ENCODE measurements around the gene DENND1A. TPM values are rescaled to one million over a fixed set of nuclear protein-coding genes. Genes with fewer than 3 reads are reported as not detected.

DENND1A gene
- total RNA-seq, 1 experiment from 2014 or later, result 13.0 TPM

DNA sequence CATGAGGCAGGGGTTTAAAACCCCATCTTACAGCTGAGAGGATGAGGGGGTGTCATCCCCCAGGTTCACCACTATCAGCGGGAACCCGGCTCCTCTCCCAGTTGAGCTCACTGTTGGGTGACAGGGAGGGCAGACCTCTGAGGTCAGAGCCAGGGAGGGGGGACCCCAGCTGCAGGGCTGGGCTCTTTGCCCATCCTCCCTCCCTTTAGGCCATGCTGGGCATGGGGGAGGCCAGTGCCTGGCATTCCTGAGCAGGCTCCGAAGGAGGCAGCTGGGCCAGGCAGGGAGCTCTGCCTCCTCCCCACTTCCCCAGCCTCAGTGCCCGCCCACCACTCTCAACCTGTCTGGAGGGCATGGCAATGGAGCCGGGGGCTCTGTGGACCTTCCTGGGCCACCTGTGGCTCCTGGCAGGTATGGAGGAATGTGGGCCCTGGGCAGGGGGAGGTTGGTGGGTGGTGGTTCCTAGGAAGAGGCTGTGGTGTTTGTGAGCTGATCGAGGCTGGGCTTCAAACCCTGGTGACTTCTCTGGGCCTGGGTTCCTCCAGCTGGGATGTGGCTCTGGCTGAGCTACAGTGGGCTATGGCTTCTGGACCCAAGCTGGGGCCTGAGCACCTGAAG is 561.3 kb downstream of the DENND1A start:
- TF ChIP-seq, protein P1, sequence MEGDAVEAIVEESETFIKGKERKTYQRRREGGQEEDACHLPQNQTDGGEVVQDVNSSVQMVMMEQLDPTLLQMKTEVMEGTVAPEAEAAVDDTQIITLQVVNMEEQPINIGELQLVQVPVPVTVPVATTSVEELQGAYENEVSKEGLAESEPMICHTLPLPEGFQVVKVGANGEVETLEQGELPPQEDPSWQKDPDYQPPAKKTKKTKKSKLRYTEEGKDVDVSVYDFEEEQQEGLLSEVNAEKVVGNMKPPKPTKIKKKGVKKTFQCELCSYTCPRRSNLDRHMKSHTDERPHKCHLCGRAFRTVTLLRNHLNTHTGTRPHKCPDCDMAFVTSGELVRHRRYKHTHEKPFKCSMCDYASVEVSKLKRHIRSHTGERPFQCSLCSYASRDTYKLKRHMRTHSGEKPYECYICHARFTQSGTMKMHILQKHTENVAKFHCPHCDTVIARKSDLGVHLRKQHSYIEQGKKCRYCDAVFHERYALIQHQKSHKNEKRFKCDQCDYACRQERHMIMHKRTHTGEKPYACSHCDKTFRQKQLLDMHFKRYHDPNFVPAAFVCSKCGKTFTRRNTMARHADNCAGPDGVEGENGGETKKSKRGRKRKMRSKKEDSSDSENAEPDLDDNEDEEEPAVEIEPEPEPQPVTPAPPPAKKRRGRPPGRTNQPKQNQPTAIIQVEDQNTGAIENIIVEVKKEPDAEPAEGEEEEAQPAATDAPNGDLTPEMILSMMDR (IDR thresholded peaks at IDR 0.05; ENCODE audit: unreplicated experiment), result no peak
- Mint-ChIP-seq H3K27ac (ENCODE audit: unreplicated experiment) (no peak overlapping the region), H3K9me3 (ENCODE audit: low read depth, unreplicated experiment) (no peaks in the 10 kb centered on the region), H3K36me3 (ENCODE audit: insufficient read depth, unreplicated experiment) (peaks cover 4% of the 10 kb centered on the region), H3K27me3 (ENCODE audit: unreplicated experiment) (peaks cover 77% of the 10 kb centered on the region), H3K4me3 (ENCODE audit: low read depth, unreplicated experiment) (no peak overlapping the region), H3K4me1 (ENCODE audit: low read depth, unreplicated experiment) (no peaks in the 10 kb centered on the region)
- BruUV-seq (replicated peaks), result no TSS peak
- intact Hi-C loops (cut with micrococcal nuclease; ENCODE audit: unreplicated experiment), result no loop called here
- CTCF ChIA-PET, result no interaction called here
- no peak for DNase-seq

DNA sequence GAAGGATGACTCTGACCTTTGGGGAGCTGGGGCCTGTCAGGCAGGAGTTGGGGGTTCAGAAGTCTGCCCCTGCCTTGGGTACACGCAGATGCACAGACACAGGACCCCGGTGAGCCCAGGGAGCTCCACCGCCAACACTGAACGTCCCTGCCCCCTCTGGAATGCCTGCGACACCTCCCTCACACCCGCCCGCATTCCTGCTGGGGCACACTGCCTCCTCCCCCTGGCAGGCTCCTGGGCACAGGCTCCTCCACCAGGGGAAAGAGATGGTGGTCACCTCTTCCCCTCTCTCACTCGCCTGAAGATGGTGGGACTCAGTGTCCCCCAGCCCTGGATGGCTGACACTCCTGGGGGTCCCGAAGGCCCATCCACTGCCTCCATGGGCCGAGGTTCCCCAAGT is 561.9 kb downstream of the DENND1A start:
- Mint-ChIP-seq H3K27me3 (ENCODE audit: unreplicated experiment) (peaks cover 79% of the 10 kb centered on the region), H3K27ac (ENCODE audit: unreplicated experiment) (no peak overlapping the region), H3K36me3 (ENCODE audit: insufficient read depth, unreplicated experiment) (peaks cover 4% of the 10 kb centered on the region), H3K4me3 (ENCODE audit: low read depth, unreplicated experiment) (no peak overlapping the region), H3K9me3 (ENCODE audit: low read depth, unreplicated experiment) (no peaks in the 10 kb centered on the region), H3K4me1 (ENCODE audit: low read depth, unreplicated experiment) (no peaks in the 10 kb centered on the region)
- intact Hi-C loops (cut with micrococcal nuclease; ENCODE audit: unreplicated experiment), result no loop called here
- TF ChIP-seq, protein P1 (IDR thresholded peaks at IDR 0.05; ENCODE audit: unreplicated experiment), result no peak
- no peak for DNase-seq
- BruUV-seq (replicated peaks), result no TSS peak
- CTCF ChIA-PET, result no interaction called here

DNA sequence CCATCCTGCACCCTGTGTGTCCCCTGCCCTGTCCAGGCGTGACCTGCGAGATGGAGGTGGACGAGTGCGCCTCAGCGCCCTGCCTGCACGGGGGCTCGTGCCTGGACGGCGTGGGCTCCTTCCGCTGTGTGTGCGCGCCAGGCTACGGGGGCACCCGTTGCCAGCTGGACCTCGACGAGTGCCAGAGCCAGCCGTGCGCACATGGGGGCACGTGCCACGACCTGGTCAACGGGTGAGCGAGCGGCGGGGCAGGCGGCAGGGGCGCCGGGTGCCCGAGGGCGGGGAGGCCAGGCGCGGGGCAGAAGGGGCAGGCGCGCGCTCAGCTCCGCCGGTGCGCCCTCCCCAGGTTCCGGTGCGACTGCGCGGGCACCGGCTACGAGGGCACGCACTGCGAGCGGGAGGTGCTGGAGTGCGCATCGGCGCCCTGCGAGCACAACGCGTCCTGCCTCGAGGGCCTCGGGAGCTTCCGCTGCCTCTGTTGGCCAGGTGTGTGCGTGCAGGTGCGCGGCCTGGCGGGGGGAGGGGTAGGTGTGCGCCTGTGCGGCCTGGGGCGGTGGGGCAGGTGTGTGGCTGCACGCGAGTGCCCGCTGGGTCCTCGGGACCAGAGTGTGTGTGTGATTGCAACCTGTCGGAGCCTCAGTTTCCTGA is 563.9 kb downstream of the DENND1A start:
- CTCF ChIA-PET, result no interaction called here
- no peak overlapping the region for H3K4me3 Mint-ChIP-seq (ENCODE audit: low read depth, unreplicated experiment)
- no peak for DNase-seq
- TF ChIP-seq, protein P1 (IDR thresholded peaks at IDR 0.05; ENCODE audit: unreplicated experiment), result no peak
- H3K27me3 Mint-ChIP-seq (ENCODE audit: unreplicated experiment), result peaks cover 73% of the 10 kb centered on the region
- no peak overlapping the region for H3K27ac Mint-ChIP-seq (ENCODE audit: unreplicated experiment)
- BruUV-seq (replicated peaks), result no TSS peak
- intact Hi-C loops (cut with micrococcal nuclease; ENCODE audit: unreplicated experiment), result no loop called here
- no peaks in the 10 kb centered on the region for H3K9me3 Mint-ChIP-seq (ENCODE audit: low read depth, unreplicated experiment)
- no peaks in the 10 kb centered on the region for H3K36me3 Mint-ChIP-seq (ENCODE audit: insufficient read depth, unreplicated experiment)
- no peaks in the 10 kb centered on the region for H3K4me1 Mint-ChIP-seq (ENCODE audit: low read depth, unreplicated experiment)

DNA sequence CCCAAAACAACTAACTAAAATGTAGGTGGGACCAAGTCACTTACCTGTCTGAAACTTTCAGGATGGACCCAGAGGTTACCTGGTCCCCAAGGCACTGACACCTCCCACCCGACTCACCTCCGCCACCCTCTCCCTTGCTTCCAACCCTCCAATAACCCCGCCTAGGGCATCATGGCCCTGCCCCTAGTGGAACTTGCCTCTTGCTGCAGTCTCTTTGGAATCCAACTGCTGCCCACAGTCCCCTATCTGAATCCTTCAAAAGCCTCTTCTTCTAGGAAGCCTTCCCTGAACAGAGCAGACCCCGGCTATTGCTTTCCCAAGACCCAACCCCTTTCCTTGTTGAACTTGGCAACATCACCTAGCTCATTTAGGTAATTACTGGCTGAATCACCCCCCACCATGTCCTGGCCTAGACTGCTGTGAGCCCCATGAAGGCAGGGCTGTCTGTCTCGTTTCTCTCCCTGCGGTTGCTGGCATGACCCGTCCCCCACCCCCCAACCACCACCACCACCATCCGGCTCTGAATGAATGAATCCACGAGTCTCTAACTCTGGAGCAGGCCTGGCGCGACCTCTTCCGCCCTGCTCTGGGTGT is 564.5 kb downstream of the DENND1A start:
- Mint-ChIP-seq H3K27ac (ENCODE audit: unreplicated experiment) (no peak overlapping the region), H3K36me3 (ENCODE audit: insufficient read depth, unreplicated experiment) (no peaks in the 10 kb centered on the region), H3K4me3 (ENCODE audit: low read depth, unreplicated experiment) (no peak overlapping the region), H3K27me3 (ENCODE audit: unreplicated experiment) (peaks cover 72% of the 10 kb centered on the region), H3K4me1 (ENCODE audit: low read depth, unreplicated experiment) (no peaks in the 10 kb centered on the region), H3K9me3 (ENCODE audit: low read depth, unreplicated experiment) (no peaks in the 10 kb centered on the region)
- no peak for DNase-seq
- TF ChIP-seq, protein P1 (IDR thresholded peaks at IDR 0.05; ENCODE audit: unreplicated experiment), result no peak
- CTCF ChIA-PET, result no interaction called here
- no TSS peak for BruUV-seq (replicated peaks)
- intact Hi-C loops (cut with micrococcal nuclease; ENCODE audit: unreplicated experiment), result no loop called here

Data from Calu3 (cell line).